HepG2 (cell line): ENCODE data around the gene NRL. TPM values are rescaled to one million over a fixed set of nuclear protein-coding genes. Genes with fewer than 3 reads are reported as not detected.

Experiments
- BATF2 ChIP-seq: sonication (generic); formaldehyde crosslinking; IDR thresholded peaks from 2 replicates; pipeline ENCODE4 v1.8.0; 2022; ENCODE audit warnings: mild to moderate bottlenecking, missing genetic modification reagents, moderate library complexity
- FOSL2 ChIP-seq: sonication (generic); formaldehyde crosslinking; IDR thresholded peaks from 2 replicates; pipeline ENCODE4 v1.4.0; 2020; ENCODE audit warnings: missing genetic modification reagents
- FOXK2 ChIP-seq: fragments of 450-650 bp; IDR thresholded peaks from 2 replicates; pipeline ENCODE4 v1.6.1; 2016
- HOXA3 ChIP-seq: sonication (generic); formaldehyde crosslinking; IDR thresholded peaks from 2 replicates; pipeline ENCODE4 v1.5.0; 2020; ENCODE audit warnings: missing genetic modification reagents
- IRF9 ChIP-seq: sonication (generic); formaldehyde crosslinking; IDR thresholded peaks from 2 replicates; pipeline ENCODE4 v1.8.0; 2022; ENCODE audit warnings: missing genetic modification reagents, mild to moderate bottlenecking, borderline replicate concordance
- JDP2 ChIP-seq: sonication (generic); formaldehyde crosslinking; IDR thresholded peaks from 2 replicates; pipeline ENCODE4 v1.8.1; 2022; ENCODE audit warnings: missing genetic modification reagents, borderline replicate concordance
- MAFK ChIP-seq, 2 experiments: IDR thresholded peaks in 1 of 2; conservative IDR thresholded peaks in 1 of 2; 2 replicates each; pipeline ENCODE4 v1.6.1; 2011; ENCODE audit warnings: improper control_type of control experiment in 2 of 2, low read length in 2 of 2
- PRDM10 ChIP-seq: sonication (generic); formaldehyde crosslinking; IDR thresholded peaks from 2 replicates; pipeline ENCODE4 v1.4.0; 2020; ENCODE audit warnings: low read depth, missing genetic modification reagents
- PTBP1 ChIP-seq: fragments of 200-400 bp; formaldehyde crosslinking; IDR thresholded peaks from 2 replicates; pipeline ENCODE4 v1.6.1; 2018; ENCODE audit warnings: low read length, low read depth; ENCODE audit not compliant: poor library complexity, severe bottlenecking
- SRY ChIP-seq: sonication (generic); formaldehyde crosslinking; IDR thresholded peaks from 2 replicates; pipeline ENCODE4 v1.8.0; 2022; ENCODE audit warnings: mild to moderate bottlenecking, missing genetic modification reagents
- YEATS4 ChIP-seq: sonication (generic); formaldehyde crosslinking; IDR thresholded peaks from 2 replicates; pipeline ENCODE4 v1.4.0; 2020; ENCODE audit warnings: missing genetic modification reagents, borderline replicate concordance
- ZNF101 ChIP-seq: sonication (generic); formaldehyde crosslinking; IDR thresholded peaks from 2 replicates; pipeline ENCODE4 v1.4.0; 2020; ENCODE audit warnings: mild to moderate bottlenecking, low read depth, missing genetic modification reagents, borderline replicate concordance
- ZNF557 ChIP-seq: sonication (generic); formaldehyde crosslinking; IDR thresholded peaks from 2 replicates; pipeline ENCODE4 v1.4.0; 2020; ENCODE audit warnings: missing genetic modification reagents
- ZNF564 ChIP-seq: sonication (generic); formaldehyde crosslinking; IDR thresholded peaks from 2 replicates; pipeline ENCODE4 v1.8.1; 2023; ENCODE audit warnings: mild to moderate bottlenecking, missing genetic modification reagents
- ZNF660 ChIP-seq: sonication (generic); formaldehyde crosslinking; IDR thresholded peaks from 2 replicates; pipeline ENCODE4 v1.5.1; 2020; ENCODE audit warnings: mild to moderate bottlenecking, low read depth, missing genetic modification reagents, borderline replicate concordance
- ZNF7 ChIP-seq: IDR thresholded peaks from 2 replicates; pipeline ENCODE4 v1.6.1; 2016; ENCODE audit warnings: missing biosample characterization, missing genetic modification reagents
- ZNF768 ChIP-seq: sonication (generic); formaldehyde crosslinking; IDR thresholded peaks from 2 replicates; pipeline ENCODE4 v1.4.0; 2020; ENCODE audit warnings: missing genetic modification reagents
- polyA plus RNA-seq, 8 experiments: library from polyadenylated mRNA; depleted of rRNA in 3 of 8; stranded (reverse) in 7 of 8; unstranded in 1 of 8; fragments of >200 nt; fragmentation: Illumina TruSeq in 4 of 8; extraction: Trizol in 4 of 8; gene quantifications; 2 replicates each; pipeline versions ENCODE4 v1.2.1 to v1.2.3, GENCODE V29; 2011 to 2016; ENCODE audit warnings: low read depth in 4 of 8, missing spikeins in 1 of 8, mixed read lengths in 1 of 8; ENCODE audit not compliant: insufficient read depth in 1 of 8
- total RNA-seq, 5 experiments: library from RNA; depleted of rRNA; stranded (reverse); fragments of >200 nt; fragmentation: Illumina TruSeq; extraction: Trizol; gene quantifications; 2 replicates each; pipeline ENCODE4 v1.2.3, GENCODE V29; 2016; ENCODE audit warnings: low read depth in 1 of 5
- TF ChIP-seq, protein P1 (sequence below): sonication (generic); formaldehyde crosslinking; IDR thresholded peaks from 2 replicates; pipeline ENCODE4 v1.8.0; 2022; ENCODE audit warnings: missing genetic modification reagents, mild to moderate bottlenecking, inconsistent platforms, borderline replicate concordance
- TF ChIP-seq, protein P2 (sequence below): IDR thresholded peaks from 2 replicates; pipeline ENCODE4 v1.6.1; 2012; ENCODE audit warnings: low read depth, low read length, improper control_type of control experiment

Gene NRL
- total and polyA plus RNA-seq, 2 of the 13 experiments (the other 11 are each of a cell fraction or from before 2014, with no cell fraction given) = 2.5 to 4.7 TPM

DNA sequence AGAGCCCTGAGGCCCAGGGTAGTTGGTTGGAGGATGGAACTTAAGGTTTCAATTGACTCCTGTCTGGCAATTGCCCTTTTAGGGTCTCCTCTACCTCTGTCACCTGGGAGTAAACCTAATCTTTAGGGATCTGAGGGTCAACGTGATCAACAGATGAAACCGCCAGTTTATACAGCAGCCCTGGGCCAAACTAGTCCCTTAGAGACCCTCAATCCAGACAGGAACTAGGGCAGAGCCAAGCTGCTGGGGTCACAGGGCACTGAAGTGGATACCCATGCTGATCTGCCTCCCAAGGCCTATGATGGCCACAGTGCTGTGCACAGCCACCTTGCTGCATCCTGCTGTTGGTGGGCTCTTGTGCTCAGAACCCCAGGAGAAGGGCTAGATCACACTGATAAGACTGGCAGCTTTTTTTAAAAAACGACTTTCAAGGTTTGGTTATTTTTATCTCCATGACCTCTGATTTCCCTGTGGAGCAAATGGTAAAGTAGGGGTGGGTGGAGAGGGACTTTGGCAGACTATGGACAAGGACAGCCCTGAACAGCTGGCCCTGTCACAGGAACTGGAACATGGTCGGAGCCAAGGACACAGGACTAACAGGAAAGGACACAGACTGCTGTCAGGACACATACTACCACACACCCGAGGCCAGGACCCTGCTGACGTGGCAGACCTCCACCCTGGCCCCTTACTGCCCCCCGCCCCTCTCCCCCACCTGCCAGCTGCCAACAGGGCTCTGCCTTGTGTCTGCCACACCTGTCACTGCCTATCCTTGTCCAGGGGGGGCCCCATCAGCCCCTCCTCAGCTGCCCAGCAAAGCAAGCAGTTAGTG, 16.2 kb upstream of the NRL start (continued):
- TF ChIP-seq, protein P1, sequence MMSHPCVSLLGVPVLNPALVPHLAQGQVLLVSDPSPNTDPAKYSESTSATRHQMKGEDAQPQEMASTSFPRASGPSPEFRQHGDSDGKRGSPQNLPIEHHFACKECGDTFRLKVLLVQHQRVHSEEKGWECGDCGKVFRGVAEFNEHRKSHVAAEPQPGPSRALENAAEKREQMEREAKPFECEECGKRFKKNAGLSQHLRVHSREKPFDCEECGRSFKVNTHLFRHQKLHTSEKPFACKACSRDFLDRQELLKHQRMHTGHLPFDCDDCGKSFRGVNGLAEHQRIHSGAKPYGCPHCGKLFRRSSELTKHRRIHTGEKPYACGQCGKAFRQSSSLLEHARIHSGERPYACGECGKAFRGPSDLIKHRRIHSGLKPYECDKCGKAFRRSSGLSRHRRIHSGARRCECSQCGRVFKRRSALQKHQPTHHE (CRISPR knock-in tag) = no peak
- no peak for TF ChIP-seq JDP2 (CRISPR knock-in tag)
- no peak for TF ChIP-seq ZNF564
- TF ChIP-seq ZNF7 (CRISPR knock-in tag) = no peak
- TF ChIP-seq PTBP1 = no peak
- TF ChIP-seq YEATS4 = peak; percentile 56; the same call in 1 of the 2 replicates
- peak; percentile 75 for TF ChIP-seq HOXA3 (CRISPR knock-in tag)
- TF ChIP-seq ZNF660 = no peak
- TF ChIP-seq ZNF101 (CRISPR knock-in tag) = no peak
- peak; percentile 48; the same call in 1 of the 2 replicates for TF ChIP-seq ZNF768 (CRISPR knock-in tag)
- peak; percentile 61; the same call in 1 of the 2 replicates for TF ChIP-seq PRDM10 (CRISPR knock-in tag)
- 0 out of 2 replicates have a peak, but pooled peaks have one; percentile 69 for TF ChIP-seq BATF2 (CRISPR knock-in tag)
- no peak for TF ChIP-seq FOXK2
- TF ChIP-seq, protein P2, sequence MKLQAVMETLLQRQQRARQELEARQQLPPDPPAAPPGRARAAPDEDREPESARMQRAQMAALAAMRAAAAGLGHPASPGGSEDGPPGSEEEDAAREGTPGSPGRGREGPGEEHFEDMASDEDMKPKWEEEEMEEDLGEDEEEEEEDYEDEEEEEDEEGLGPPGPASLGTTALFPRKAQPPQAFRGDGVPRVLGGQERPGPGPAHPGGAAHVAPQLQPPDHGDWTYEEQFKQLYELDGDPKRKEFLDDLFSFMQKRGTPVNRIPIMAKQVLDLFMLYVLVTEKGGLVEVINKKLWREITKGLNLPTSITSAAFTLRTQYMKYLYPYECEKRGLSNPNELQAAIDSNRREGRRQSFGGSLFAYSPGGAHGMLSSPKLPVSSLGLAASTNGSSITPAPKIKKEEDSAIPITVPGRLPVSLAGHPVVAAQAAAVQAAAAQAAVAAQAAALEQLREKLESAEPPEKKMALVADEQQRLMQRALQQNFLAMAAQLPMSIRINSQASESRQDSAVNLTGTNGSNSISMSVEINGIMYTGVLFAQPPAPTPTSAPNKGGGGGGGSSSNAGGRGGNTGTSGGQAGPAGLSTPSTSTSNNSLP = no peak
- TF ChIP-seq FOSL2 (CRISPR knock-in tag) = 0 out of 2 replicates have a peak, but pooled peaks have one; percentile 28
- peak; percentile 58; the same call in 1 of the 2 replicates for TF ChIP-seq IRF9 (CRISPR knock-in tag)
- TF ChIP-seq ZNF557 (CRISPR knock-in tag) = no peak
- TF ChIP-seq MAFK (conservative IDR thresholded peaks at IDR 0.05 in 1 of 2, IDR thresholded peaks at IDR 0.05 in 1 of 2; ENCODE audit: low read length in 2 of 2) = no peak
- no peak for TF ChIP-seq SRY
